Omental fat pad (tissue), 4 donors: ENCODE data around the gene DTYMK. TPM values are rescaled to one million over a fixed set of nuclear protein-coding genes. Genes with fewer than 3 reads are reported as not detected.

Source experiments
- ATAC-seq: fragments of 150-250 bp; one replicate; pipeline ENCODE4 v1.9.1; 2016; ENCODE audit warnings: mild to moderate bottlenecking, moderate library complexity; ENCODE audit not compliant: low FRiP score
- DNase-seq: peaks from one replicate; pipeline ENCODE4 v3.0.0-alpha.2; 2019; ENCODE audit warnings: low spot score
- total RNA-seq, 4 donors: library from RNA; depleted of rRNA; stranded (reverse); fragments of >200 nt; gene quantifications; one replicate each; pipeline ENCODE4 v1.1.0, GENCODE V29; 2016
- TF ChIP-seq, protein P1 (sequence below), 3 donors: fragments of 450-650 bp; IDR thresholded peaks; one replicate each; pipeline ENCODE4 v1.5.1; 2016 to 2017; ENCODE audit warnings: antibody characterized with exemption in 3 of 3, mild to moderate bottlenecking in 3 of 3, moderate library complexity in 2 of 3

The DTYMK gene
- total RNA-seq, 4 donors from 2014 or later = 10.3 to 31.7 (median 15.3) TPM

DNA sequence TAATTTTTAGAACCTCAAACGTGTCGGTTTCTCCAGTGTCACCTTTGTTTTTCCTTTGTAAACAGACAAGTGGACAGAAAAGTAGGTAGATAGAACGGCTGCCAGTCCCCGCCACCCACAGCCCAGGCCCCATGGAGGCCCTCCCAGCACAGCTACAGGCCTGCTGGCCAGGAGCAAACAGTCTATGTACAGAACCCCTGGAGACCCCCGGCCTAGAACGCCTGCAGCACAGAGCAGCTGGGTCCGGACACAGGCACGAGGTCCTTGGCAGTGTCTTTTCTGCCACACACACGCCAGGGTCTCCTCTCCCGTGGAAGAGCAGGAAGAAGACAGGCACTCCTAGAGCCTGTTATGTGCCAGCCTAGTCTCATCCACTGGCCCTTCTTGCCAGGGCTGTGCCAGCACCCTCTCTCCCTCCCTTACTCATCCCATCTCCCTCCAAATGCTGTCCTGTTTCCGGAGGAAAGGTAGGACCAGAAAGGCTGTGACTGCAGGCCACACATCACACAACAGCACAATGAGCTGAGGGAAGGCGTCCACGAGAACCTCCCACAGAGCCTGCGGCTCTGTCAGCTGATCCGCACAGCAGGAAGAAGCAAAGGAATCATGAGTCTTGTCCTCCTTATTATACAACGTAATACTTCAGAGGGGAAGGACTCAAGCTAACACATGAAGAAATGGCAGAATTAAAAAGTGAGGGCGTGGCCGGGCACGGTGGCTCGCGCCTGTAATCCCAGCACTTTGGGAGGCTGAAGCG lies 7.7 kb downstream of the DTYMK start:
- TF ChIP-seq, protein P1, sequence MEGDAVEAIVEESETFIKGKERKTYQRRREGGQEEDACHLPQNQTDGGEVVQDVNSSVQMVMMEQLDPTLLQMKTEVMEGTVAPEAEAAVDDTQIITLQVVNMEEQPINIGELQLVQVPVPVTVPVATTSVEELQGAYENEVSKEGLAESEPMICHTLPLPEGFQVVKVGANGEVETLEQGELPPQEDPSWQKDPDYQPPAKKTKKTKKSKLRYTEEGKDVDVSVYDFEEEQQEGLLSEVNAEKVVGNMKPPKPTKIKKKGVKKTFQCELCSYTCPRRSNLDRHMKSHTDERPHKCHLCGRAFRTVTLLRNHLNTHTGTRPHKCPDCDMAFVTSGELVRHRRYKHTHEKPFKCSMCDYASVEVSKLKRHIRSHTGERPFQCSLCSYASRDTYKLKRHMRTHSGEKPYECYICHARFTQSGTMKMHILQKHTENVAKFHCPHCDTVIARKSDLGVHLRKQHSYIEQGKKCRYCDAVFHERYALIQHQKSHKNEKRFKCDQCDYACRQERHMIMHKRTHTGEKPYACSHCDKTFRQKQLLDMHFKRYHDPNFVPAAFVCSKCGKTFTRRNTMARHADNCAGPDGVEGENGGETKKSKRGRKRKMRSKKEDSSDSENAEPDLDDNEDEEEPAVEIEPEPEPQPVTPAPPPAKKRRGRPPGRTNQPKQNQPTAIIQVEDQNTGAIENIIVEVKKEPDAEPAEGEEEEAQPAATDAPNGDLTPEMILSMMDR (IDR thresholded peaks at IDR 0.05) = no peak
- DNase-seq (no peak), ATAC-seq (no peak)

DNA sequence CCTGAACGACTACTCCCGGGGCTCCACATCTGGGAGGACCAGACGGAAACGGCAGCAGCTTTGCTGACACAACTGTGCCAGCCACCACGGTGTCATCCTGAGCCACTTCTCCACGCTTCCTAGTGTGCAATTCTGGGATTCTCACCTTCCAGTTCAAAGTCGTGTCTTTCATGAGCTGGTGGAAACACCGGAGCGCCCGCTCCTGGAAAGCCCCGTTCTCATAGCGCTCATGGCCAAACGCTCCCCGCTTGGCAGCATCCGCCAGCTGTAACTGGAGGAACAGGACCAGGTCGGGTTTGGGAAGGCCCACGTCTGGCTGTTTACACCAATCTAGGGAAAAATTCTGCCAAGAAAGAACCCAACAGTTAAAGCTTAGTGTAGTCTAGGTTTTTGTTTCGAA lies 8.3 kb downstream of the DTYMK start:
- TF ChIP-seq, protein P1 (IDR thresholded peaks at IDR 0.05) = no peak
- ATAC-seq (no peak), DNase-seq (no peak)

DNA sequence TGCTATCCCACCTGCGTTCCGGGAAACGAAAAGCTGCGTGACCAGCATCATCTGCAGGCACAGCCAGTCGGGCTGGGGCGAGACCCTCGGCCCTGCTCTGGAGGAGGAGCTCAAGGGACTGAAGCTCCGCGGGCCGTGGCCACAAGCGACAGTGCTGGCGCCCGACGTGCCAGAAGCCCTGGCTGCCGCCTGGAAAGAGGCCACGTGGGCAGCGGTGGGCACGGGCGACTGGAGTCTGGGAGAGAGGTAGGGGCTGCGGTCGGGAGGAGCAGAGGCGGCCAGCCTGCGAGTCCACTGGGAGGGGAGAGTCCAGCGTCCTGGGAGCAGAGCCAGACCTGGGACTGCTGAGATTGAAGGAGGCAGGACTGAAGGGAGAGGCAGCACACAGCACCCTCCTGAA lies 9.2 kb downstream of the DTYMK start:
- TF ChIP-seq, protein P1 (IDR thresholded peaks at IDR 0.05) = no peak
- ATAC-seq (no peak), DNase-seq (no peak)

DNA sequence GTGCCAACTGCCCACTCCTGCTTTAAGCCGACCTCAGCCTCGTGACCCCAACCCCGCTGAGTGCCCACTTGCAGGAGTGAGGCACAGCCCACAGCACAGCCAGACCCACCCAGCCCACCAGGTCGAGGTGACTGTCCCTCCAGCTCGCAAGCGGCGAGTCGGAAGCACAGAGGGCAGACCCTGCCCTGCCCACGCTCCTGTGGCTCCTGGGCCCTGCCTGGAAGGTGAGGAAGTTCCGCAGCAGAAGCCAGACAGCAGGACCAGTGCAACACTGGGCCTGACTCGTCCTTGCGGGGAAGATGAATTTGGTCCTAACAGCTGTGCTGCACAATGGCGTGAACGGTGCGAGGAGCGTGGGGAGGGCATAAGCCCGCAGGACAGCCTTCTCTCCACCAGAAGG lies 9.9 kb downstream of the DTYMK start:
- no peak for ATAC-seq
- TF ChIP-seq, protein P1 (IDR thresholded peaks at IDR 0.05) = no peak
- no peak for DNase-seq

DNA sequence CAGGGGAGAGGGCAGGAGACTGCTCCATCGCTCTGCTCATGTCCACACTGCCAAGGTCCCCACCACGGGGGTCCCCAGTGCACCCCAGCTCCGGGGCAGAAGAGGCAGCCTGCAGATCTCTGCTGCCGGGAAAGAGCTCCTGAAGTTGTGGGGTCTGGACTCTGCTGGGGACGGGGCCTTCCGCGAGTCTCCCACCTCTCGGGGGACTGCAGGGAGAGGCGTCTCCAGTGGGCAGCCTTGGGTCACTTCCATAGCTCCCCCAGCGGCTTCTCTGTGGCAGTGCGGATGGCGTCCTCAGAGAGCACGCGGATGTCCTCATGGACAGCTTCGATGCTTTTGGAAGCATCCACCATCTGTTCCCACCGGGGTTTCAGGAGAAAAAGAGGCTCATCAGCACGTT lies 10.7 kb downstream of the DTYMK start:
- DNase-seq = no peak
- no peak for ATAC-seq
- TF ChIP-seq, protein P1 (IDR thresholded peaks at IDR 0.05) = no peak

DNA sequence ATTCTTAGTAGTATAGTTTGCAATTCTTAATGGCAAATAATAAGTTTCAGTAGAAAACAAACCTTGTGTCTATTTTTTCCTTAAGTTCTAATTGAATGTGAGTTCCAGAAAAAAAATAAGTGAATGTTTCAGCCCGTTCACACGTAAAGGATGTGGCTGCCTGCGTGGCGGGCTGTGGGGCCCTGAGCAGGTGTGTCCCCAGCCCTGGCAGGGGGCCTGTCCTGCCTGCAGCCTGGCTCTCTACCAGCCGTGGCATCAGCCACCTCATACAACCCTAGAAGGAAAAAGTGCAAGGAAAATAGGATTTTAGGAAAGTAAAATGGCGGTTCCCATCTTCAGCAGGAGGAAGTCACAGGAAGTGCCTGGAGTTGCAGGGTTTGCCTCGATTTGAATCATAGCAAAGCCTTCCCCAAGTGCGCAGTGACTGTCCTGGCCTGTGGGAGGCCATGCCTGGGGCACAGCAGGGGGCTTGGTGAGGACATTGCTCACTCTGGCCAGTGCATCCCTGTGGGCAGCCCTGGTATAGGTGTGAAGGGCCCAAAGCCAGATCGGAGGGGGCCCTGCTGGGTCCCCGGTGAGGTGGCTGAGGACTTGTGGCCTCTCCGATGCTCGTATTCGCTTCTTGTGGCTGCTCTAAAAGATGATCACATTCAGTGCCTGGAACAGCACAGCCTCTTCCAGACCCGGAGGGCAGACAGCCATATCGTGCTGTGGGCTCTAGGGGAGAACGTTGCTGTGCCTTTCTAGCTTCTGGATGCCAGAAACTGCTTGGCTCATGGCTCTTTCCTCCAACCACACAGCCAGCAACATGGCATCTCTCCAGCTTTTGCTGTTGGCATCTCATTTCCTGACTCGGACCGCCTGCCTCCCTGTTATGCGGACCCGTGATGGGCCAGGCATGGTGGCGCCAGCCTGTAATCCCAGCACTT lies 12.6 kb downstream of the DTYMK start:
- ATAC-seq = no peak
- TF ChIP-seq, protein P1 (IDR thresholded peaks at IDR 0.05) = no peak
- DNase-seq = no peak
